ENCODE results near the gene SUCLG2. TPM values are rescaled to one million over a fixed set of nuclear protein-coding genes. Genes with fewer than 3 reads are reported as not detected.

SUCLG2 gene
- total RNA-seq, 1 donor from 2014 or later = 29.5 TPM

- no peak overlapping the region for H3K27ac ChIP-seq
- DNase-seq (ENCODE audit: extremely low spot score in 2 of 2) = no peak
- H3K4me3 ChIP-seq = no peak overlapping the region
- H3K27me3 ChIP-seq = no peaks in the 10 kb centered on the region
- TF ChIP-seq POLR2AphosphoS5 (IDR thresholded peaks at IDR 0.05; ENCODE audit: insufficient read depth in 1 of 2, low read depth in 1 of 2) (no peak), CTCF (IDR thresholded peaks at IDR 0.05) (no peak), POLR2A (IDR thresholded peaks at IDR 0.05) (no peak)
- no peaks in the 10 kb centered on the region for H3K36me3 ChIP-seq
- intact Hi-C loops (cut with DNase I) = no loop called here
- H3K9me3 ChIP-seq = no peaks in the 10 kb centered on the region
- H3K4me1 ChIP-seq = no peaks in the 10 kb centered on the region
These were observed 170.3 kb downstream of the SUCLG2 start for GRCh38 chr3:67484085-67484484.

GRCh38 chr3:67481126-67481525 lies 173.3 kb downstream of the SUCLG2 start:
- Histone ChIP-seq H3K27ac (no peak overlapping the region), H3K9me3 (no peaks in the 10 kb centered on the region), H3K27me3 (no peaks in the 10 kb centered on the region), H3K4me1 (no peaks in the 10 kb centered on the region), H3K4me3 (no peak overlapping the region), H3K36me3 (no peaks in the 10 kb centered on the region)
- DNase-seq (ENCODE audit: extremely low spot score in 2 of 2) = no peak
- intact Hi-C loops (cut with DNase I) = no loop called here
- TF ChIP-seq CTCF (IDR thresholded peaks at IDR 0.05) (no peak), POLR2AphosphoS5 (IDR thresholded peaks at IDR 0.05; ENCODE audit: insufficient read depth in 1 of 2, low read depth in 1 of 2) (no peak), POLR2A (IDR thresholded peaks at IDR 0.05) (no peak)

GRCh38 chr3:67478423-67478822 lies 176.0 kb downstream of the SUCLG2 start:
- intact Hi-C loops (cut with DNase I) = loop anchor here (2.0 kb wide), 1 partner anchor 58 kb away; no protein-coding TSS in a partner anchor
- Histone ChIP-seq H3K4me3 (no peak overlapping the region), H3K36me3 (no peaks in the 10 kb centered on the region), H3K27me3 (no peaks in the 10 kb centered on the region), H3K27ac (no peak overlapping the region), H3K4me1 (no peaks in the 10 kb centered on the region), H3K9me3 (no peaks in the 10 kb centered on the region)
- DNase-seq (ENCODE audit: extremely low spot score in 2 of 2) = no peak
- TF ChIP-seq CTCF (IDR thresholded peaks at IDR 0.05) (no peak), POLR2AphosphoS5 (IDR thresholded peaks at IDR 0.05; ENCODE audit: insufficient read depth in 1 of 2, low read depth in 1 of 2) (no peak), POLR2A (IDR thresholded peaks at IDR 0.05) (no peak)

GRCh38 chr3:67474311-67474710 lies 180.1 kb downstream of the SUCLG2 start:
- Histone ChIP-seq H3K27ac (no peak overlapping the region), H3K4me1 (no peaks in the 10 kb centered on the region)
- intact Hi-C loops (cut with DNase I) = no loop called here

More at GRCh38 chr3:67474311-67474710, 180.1 kb downstream of the SUCLG2 start:
- no peak overlapping the region for H3K4me3 ChIP-seq
- TF ChIP-seq POLR2A (IDR thresholded peaks at IDR 0.05) (no peak), CTCF (IDR thresholded peaks at IDR 0.05) (no peak), POLR2AphosphoS5 (IDR thresholded peaks at IDR 0.05; ENCODE audit: insufficient read depth in 1 of 2, low read depth in 1 of 2) (no peak)
- H3K27me3 ChIP-seq = no peaks in the 10 kb centered on the region
- H3K36me3 ChIP-seq = no peaks in the 10 kb centered on the region
- DNase-seq (ENCODE audit: extremely low spot score in 2 of 2) = no peak
- no peaks in the 10 kb centered on the region for H3K9me3 ChIP-seq
